Fibroblast of lung (primary cell): ENCODE results near the gene TMEM11. TPM values are rescaled to one million over a fixed set of nuclear protein-coding genes. Genes with fewer than 3 reads are reported as not detected.

ENCODE experiments used
- DNase-seq, 2 donors: peaks; one replicate each; pipeline versions ENCODE4 v3.0.0 to v3.0.0-alpha.2; 2010; ENCODE audit warnings: low read depth in 2 of 2
- H2AFZ ChIP-seq: 2 replicates; pipeline ENCODE4 v1.5.1; 2012; ENCODE audit warnings: low read length, control low read depth, inconsistent platforms
- H3K27ac ChIP-seq: 2 replicates; pipeline ENCODE4 v1.5.1; 2011; ENCODE audit warnings: low read length, control low read depth; ENCODE audit not compliant: insufficient read depth
- H3K27me3 ChIP-seq: 2 replicates; pipeline ENCODE4 v1.5.1; 2011; ENCODE audit warnings: mild to moderate bottlenecking, low read length; ENCODE audit not compliant: control insufficient read depth, insufficient read depth
- H3K36me3 ChIP-seq: 2 replicates; pipeline ENCODE4 v1.5.1; 2011; ENCODE audit warnings: low read length; ENCODE audit not compliant: control insufficient read depth, insufficient read depth
- H3K4me1 ChIP-seq: 2 replicates; pipeline ENCODE4 v1.5.1; 2011; ENCODE audit warnings: low read length; ENCODE audit not compliant: control insufficient read depth, insufficient read depth; ENCODE audit errors: extremely low read depth
- H3K4me2 ChIP-seq: 2 replicates; pipeline ENCODE4 v1.5.1; 2011; ENCODE audit warnings: low read length, control low read depth; ENCODE audit not compliant: insufficient read depth; ENCODE audit errors: extremely low read depth
- H3K4me3 ChIP-seq, 4 experiments: fragments of 200-600 bp in 1 of 4; sonication (generic) in 1 of 4; replicated peaks in 1 of 4; 2 replicates each; pipeline ENCODE4 v1.5.1; 2011 to 2016; ENCODE audit warnings: low read length in 4 of 4, low read depth in 3 of 4, mild to moderate bottlenecking in 3 of 4, control low read depth in 2 of 4, inconsistent platforms in 1 of 4, mixed read lengths in 1 of 4; ENCODE audit not compliant: insufficient read depth in 1 of 4; ENCODE audit errors: control extremely low read depth in 1 of 4
- H3K79me2 ChIP-seq: 2 replicates; pipeline ENCODE4 v1.5.1; 2012; ENCODE audit warnings: mild to moderate bottlenecking, low read length, inconsistent platforms; ENCODE audit not compliant: control insufficient read depth, insufficient read depth
- H3K9ac ChIP-seq: 2 replicates; pipeline ENCODE4 v1.5.1; 2011; ENCODE audit warnings: mild to moderate bottlenecking, low read length, control low read depth; ENCODE audit not compliant: insufficient read depth
- H3K9me3 ChIP-seq: 2 replicates; pipeline ENCODE4 v1.5.1; 2012; ENCODE audit warnings: low read depth, low read length; ENCODE audit not compliant: control insufficient read depth, insufficient read depth
- H4K20me1 ChIP-seq: 2 replicates; pipeline ENCODE4 v1.5.1; 2011; ENCODE audit warnings: low read length; ENCODE audit not compliant: control insufficient read depth, insufficient read depth; ENCODE audit errors: extremely low read depth
- EZH2 ChIP-seq: IDR thresholded peaks from 2 replicates; pipeline ENCODE4 v1.5.1; 2012; ENCODE audit warnings: low read length, control low read depth, mild to moderate bottlenecking; ENCODE audit errors: missing control alignments
- polyA plus RNA-seq, 2 donors: library from polyadenylated mRNA; depleted of rRNA in 1 of 2; stranded (reverse) in 1 of 2; unstranded in 1 of 2; fragments of >200 nt; gene quantifications; 2 replicates each; pipeline ENCODE4 v1.2.1, GENCODE V29; 2011 to 2012; ENCODE audit warnings: missing spikeins in 1 of 2
- total RNA-seq: library from RNA; depleted of rRNA; stranded (reverse); fragments of >200 nt; gene quantifications from 2 replicates; pipeline ENCODE4 v1.2.1, GENCODE V29; 2014
- TF ChIP-seq, protein P1 (sequence below), 2 donors: IDR thresholded peaks in 1 of 2; conservative IDR thresholded peaks in 1 of 2; 1 replicate in 1 of 2; 2 replicates in 1 of 2; pipeline ENCODE4 v1.5.1; 2011 to 2012; ENCODE audit warnings: low read length in 2 of 2, control low read depth in 1 of 2, inconsistent platforms in 1 of 2, low read depth in 1 of 2, mild to moderate bottlenecking in 1 of 2

The TMEM11 gene
- total and polyA plus RNA-seq, 2 donors (not counting 1 experiment from before 2014, with no cell fraction given): 21.5 to 41.1 TPM

DNA sequence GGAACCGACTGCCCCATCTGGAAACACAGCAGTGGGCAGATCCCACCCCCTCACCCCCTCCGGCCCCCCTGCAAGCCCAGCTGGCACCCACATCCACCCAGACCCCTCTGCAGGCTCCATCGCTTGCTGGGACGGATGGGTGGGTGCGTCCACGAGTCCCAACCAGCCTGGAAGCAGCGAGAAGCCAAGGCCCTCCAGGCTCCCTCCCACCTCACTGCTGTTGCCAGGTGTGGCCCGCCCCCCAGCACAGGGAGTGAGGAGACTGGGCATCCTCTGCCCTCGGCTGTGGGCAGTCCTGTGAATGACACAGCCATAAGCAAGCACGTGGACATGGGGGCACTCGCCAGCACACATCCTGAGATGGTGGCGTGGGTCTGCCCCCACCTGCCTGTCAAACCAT lies 11.4 kb downstream of the TMEM11 start:
- Histone ChIP-seq H2AFZ (no peak overlapping the region), H3K79me2 (peaks cover 85% of the 10 kb centered on the region), H3K36me3 (peaks cover 8% of the 10 kb centered on the region), H4K20me1 (peaks cover 2% of the 10 kb centered on the region), H3K27ac (no peak overlapping the region), H3K4me2 (no peak overlapping the region), H3K4me1 (no peaks in the 10 kb centered on the region), H3K4me3 (no peak overlapping the region), H3K9ac (no peak overlapping the region), H3K9me3 (no peaks in the 10 kb centered on the region), H3K27me3 (no peaks in the 10 kb centered on the region)
- no peak for TF ChIP-seq EZH2
- TF ChIP-seq, protein P1, sequence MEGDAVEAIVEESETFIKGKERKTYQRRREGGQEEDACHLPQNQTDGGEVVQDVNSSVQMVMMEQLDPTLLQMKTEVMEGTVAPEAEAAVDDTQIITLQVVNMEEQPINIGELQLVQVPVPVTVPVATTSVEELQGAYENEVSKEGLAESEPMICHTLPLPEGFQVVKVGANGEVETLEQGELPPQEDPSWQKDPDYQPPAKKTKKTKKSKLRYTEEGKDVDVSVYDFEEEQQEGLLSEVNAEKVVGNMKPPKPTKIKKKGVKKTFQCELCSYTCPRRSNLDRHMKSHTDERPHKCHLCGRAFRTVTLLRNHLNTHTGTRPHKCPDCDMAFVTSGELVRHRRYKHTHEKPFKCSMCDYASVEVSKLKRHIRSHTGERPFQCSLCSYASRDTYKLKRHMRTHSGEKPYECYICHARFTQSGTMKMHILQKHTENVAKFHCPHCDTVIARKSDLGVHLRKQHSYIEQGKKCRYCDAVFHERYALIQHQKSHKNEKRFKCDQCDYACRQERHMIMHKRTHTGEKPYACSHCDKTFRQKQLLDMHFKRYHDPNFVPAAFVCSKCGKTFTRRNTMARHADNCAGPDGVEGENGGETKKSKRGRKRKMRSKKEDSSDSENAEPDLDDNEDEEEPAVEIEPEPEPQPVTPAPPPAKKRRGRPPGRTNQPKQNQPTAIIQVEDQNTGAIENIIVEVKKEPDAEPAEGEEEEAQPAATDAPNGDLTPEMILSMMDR (conservative IDR thresholded peaks at IDR 0.05 in 1 of 2, IDR thresholded peaks at IDR 0.05 in 1 of 2; ENCODE audit: low read depth in 1 of 2, low read length in 2 of 2): no peak
- DNase-seq: no peak

DNA sequence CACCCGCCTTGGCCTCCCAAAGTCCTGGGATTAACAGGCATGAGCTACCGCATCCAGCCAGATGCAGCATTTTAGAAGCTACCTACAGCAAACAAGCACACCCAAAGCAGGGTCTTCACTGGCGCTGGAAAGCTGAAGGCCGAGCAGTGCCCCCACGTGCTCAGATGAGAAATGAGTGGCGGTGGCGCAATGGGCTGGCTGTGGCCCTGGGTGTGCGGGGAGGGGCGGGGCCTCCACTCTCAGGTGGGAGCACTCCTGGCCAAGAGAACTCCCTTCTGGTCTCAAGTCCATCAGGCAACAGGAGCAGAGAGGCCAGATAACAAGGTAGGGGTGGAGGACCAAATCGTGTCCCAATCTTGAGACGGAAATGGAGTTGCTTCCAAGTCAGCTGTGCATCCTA lies 12.1 kb downstream of the TMEM11 start:
- Histone ChIP-seq H3K27ac (no peak overlapping the region), H3K4me2 (no peak overlapping the region), H3K79me2 (peaks cover 79% of the 10 kb centered on the region), H3K27me3 (no peaks in the 10 kb centered on the region), H3K36me3 (peaks cover 11% of the 10 kb centered on the region), H2AFZ (no peak overlapping the region), H3K4me3 (no peak overlapping the region), H3K9me3 (no peaks in the 10 kb centered on the region), H3K9ac (no peak overlapping the region), H4K20me1 (peaks cover 2% of the 10 kb centered on the region), H3K4me1 (no peaks in the 10 kb centered on the region)
- TF ChIP-seq EZH2: no peak
- TF ChIP-seq, protein P1 (conservative IDR thresholded peaks at IDR 0.05 in 1 of 2, IDR thresholded peaks at IDR 0.05 in 1 of 2; ENCODE audit: low read depth in 1 of 2, low read length in 2 of 2): no peak
- no peak for DNase-seq

DNA sequence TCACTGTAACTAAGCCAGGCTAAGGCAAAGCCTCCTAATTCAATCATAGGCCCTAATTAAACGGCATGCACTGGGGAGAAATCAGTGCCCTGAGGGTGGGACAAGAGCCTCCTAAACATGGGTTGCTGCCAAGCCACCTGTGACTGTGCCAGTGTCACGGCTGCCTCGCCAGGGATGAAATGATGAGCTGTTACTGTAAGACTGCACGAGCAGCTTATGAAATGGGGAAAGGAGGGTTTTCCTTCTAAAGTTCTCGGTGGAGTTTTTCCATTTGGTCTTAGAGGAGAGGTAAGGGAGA lies 12.7 kb downstream of the TMEM11 start:
- peaks cover 2% of the 10 kb centered on the region for H4K20me1 ChIP-seq
- H3K9ac ChIP-seq: no peak overlapping the region
- no peak for DNase-seq
- peaks cover 73% of the 10 kb centered on the region for H3K79me2 ChIP-seq
- TF ChIP-seq, protein P1 (conservative IDR thresholded peaks at IDR 0.05 in 1 of 2, IDR thresholded peaks at IDR 0.05 in 1 of 2; ENCODE audit: low read depth in 1 of 2, low read length in 2 of 2): no peak
- TF ChIP-seq EZH2: no peak
- H3K27ac ChIP-seq: no peak overlapping the region
- H3K36me3 ChIP-seq: peaks cover 11% of the 10 kb centered on the region
- H2AFZ ChIP-seq: no peak overlapping the region
- no peaks in the 10 kb centered on the region for H3K27me3 ChIP-seq
- H3K4me1 ChIP-seq: no peaks in the 10 kb centered on the region
- H3K9me3 ChIP-seq: no peaks in the 10 kb centered on the region
- H3K4me3 ChIP-seq: no peak overlapping the region
- no peak overlapping the region for H3K4me2 ChIP-seq
